UCSD-AML1 (cell line): ENCODE measurements around the gene SIK2.
"Not testable (repeated sequence)": the region's sequence is repeated elsewhere in the genome, so short reads cannot be mapped to it uniquely, and the experiment has no call there.

ENCODE experiments used
- DNase-seq: peaks from one replicate; lab custom pipeline; 2025; ENCODE audit not compliant: unreplicated experiment; lab: John Stamatoyannopoulos, UW

Gene SIK2

DNA sequence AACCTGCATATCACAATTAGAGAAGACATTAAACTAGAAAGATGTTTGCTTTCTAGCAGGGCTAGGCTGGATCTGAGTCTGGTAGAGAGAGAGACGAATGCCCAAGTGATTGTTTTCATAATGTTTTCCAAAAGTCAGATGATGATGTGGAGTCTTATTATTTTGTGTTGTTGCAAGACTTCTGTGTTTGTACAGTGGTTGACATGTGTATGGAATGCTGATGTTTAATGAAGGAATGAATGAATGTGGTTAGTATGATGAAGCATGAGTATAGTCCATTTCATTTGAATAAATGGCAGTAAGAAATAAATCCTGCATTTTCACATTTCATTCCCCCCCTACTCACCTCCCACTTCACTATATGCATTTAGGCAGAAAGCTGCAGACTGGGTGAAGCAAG, 94.3 kb downstream of the SIK2 start:
- DNase-seq, result no peak

GRCh38 chr11:111697933-111698371, 95.7 kb downstream of the SIK2 start:
- DNase-seq, result no peak

GRCh38 chr11:111698852-111699559, 96.8 kb downstream of the SIK2 start:
- no peak for DNase-seq

- no peak for DNase-seq
Measured at GRCh38 chr11:111699579-111700156, 97.4 kb downstream of the SIK2 start.

DNA sequence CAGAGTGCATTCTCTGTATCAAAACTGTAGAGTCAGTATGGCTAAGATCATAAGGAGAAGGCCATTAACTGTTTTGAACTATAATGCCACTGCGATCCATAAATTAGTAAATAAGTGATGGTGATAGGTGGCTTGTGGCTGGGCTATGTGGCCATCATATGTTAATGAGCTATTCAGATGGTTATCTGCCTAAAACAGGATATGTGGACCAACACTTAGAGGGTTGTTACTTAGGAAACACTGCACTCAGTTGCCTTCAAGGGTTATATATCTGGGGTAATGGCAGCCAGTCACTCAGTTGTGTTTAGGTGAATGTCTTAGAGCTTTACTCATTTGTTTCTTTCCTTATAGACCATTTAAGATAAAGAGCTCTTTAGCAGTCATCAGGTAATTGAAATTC, 97.9 kb downstream of the SIK2 start:
- no peak for DNase-seq

- no peak for DNase-seq
Measured at GRCh38 chr11:111702623-111703022, 100.4 kb downstream of the SIK2 start.

DNA sequence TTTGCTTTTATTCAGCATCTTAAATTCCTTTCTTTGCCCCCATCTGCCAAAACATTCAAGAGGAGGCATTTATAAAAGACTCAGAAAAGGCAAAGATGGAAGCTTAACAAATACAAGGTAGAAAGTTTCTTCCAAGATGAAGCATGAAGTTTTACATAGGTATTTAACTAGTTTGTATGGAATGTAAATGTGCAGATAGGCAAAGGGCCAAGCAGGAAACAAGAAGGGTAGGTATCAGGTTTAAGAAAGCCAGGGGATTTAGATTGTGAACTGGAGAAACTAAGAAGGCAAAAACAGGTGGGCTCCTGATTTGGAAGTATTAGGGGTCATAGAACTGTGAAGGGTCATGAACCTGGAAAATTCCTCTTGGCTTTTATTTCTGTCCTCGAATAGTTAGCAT, 101.3 kb downstream of the SIK2 start:
- DNase-seq, result no peak

GRCh38 chr11:111707039-111707690, 104.9 kb downstream of the SIK2 start:
- DNase-seq, result no peak

DNA sequence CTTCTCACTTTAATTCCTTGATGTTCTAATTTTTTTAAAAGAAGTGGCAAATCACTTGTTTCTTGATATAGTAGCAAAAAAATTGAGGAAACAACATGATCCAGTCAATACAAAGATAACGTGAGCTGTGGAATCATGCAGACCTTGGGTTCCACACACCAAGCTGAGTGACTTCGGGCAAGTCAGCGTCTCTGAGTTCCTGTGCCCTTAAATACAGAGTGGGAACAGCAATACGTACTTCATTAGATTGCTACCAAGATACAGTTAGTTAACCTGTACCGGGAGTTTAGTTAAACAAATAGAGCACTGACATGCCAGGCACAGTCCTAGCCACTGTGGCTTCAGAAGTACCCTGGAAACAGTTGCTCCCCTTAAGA, 105.4 kb downstream of the SIK2 start:
- DNase-seq, result no peak

GRCh38 chr11:111714522-111714921, 112.3 kb downstream of the SIK2 start:
- no peak for DNase-seq

DNA sequence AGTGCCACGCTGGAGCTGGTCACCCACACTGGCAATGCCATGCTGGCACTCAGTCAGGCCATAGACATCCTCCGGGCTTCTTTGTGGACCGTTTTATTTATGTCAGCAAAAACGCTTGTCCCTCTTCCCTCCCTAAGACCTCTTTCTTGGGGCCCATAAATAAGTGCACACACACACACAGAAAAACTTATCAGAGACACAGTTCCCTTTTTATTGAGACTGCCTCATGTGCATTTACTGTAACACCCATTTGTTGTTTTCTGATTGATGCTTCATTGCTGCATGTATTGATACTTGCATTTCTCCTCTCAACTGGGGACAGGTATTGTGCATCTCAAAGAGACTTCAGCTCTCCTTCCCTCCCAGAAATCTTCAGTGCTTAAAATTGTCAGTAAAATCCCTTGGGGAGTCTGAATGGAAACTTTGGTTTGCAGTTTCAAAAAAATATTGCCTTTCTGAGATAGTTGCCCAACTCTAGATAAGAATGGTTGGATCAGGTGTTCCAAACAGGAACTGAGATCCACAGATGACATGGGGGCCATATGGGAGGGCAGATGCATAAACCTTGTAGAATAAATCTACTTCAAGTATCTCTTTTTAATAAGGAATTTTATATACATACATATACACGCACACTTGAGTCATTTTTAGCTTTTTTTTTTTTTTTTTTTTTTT, 113.0 kb downstream of the SIK2 start:
- DNase-seq, result no peak

- not testable (repeated sequence) for DNase-seq
Measured at GRCh38 chr11:111717660-111718059, 115.4 kb downstream of the SIK2 start.

GRCh38 chr11:111718436-111718835, 116.2 kb downstream of the SIK2 start:
- no peak for DNase-seq

GRCh38 chr11:111718859-111719258, 116.6 kb downstream of the SIK2 start:
- DNase-seq, result no peak

DNA sequence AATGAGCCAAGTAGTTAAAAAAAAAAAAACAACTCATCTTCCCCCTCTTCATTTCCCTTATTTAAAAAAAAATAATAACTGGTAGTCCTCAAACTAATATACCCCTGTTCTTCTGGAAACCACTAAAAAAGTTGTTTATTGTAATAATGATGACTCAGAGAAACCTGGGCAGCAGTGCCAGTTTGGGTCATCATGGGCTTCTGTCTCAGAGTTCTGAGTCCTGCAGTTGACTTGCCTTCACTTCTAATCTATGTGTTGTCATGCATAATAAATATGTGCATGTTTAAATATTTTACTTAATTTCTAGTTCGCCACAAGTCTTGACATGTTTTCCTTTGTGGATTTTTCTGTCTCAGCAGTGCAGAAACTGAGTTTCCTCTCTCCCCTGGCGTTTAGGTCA, 117.1 kb downstream of the SIK2 start:
- DNase-seq, result no peak

DNA sequence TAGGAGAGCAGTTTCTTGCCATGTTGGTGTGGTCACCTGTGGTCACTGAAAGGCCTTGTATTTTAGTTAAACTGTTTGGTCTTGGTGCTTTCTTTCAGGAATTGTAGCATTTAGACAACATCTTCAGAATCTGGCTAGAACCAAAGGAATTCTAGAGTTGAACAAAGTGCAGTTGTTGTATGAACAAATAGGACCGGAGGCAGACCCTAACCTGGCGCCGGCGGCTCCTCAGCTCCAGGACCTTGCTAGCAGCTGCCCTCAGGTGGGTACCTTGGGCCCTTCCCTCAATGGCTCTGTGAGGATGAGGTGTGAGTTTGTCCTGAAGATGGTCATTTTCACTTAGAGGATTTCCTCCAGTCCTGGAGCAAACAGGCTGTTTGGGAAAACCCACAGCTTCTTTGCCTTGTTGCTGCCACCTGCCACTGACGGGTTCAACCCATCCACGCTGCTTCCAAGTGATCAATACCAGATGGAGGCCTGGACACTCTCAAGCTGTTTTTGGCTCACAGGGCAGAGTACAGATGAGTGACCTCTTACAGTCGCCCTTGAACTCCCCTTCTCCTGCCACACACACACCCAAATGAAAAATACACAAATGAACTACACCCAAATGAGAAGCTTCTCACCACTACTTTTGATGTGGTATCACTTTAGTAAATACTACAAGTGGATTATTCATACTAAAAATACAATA, 118.7 kb downstream of the SIK2 start:
- no peak for DNase-seq

DNA sequence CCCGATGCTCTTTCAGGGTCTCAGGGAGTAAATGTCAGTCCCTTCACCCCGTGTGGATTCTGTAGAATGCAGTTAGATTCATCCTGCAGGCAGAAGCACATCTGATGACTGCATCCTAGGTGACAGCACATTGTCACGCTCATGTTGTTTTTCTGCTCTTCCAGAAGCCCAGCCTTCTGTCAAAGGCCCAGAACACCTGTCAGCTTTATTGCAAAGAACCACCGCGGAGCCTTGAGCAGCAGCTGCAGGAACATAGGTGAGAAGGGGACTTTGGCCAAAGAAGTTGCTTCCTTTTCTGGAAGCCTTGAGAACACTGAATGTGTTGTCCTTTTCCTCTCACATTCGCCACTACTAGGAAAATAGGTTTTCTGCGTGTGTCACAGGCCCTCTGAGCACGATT, 120.3 kb downstream of the SIK2 start:
- no peak for DNase-seq

GRCh38 chr11:111723595-111723994, 121.3 kb downstream of the SIK2 start:
- DNase-seq, result no peak

DNA sequence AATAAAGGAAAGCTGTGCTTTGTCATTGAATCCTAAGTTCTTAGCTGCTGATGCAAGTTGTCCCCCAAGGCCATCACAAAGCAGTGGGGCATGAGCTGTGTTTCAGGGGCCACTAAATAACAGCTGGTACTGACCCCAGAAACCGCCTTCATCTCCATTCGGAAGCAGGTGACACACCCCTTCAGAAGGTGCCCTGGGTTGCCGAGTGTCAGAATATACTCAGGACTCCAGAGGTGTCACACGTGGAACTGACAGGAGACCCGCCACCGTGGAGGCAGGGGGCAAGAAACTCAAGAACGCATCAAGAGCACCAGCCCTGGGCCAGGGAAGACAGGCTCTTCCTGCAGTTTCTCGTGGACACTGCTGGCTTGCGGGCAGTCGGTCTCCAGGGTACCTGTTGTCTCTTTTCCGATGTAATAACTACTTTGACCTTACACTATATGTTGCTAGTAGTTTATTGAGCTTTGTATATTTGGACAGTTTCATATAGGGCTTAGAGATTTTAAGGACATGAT, 122.4 kb downstream of the SIK2 start:
- DNase-seq, result no peak

GRCh38 chr11:111725621-111726020, 123.4 kb downstream of the SIK2 start:
- DNase-seq, result no peak

- DNase-seq, result no peak
Measured at GRCh38 chr11:111726301-111726713, 124.1 kb downstream of the SIK2 start.
